Subcutaneous adipose tissue (tissue), 4 donors: ENCODE data around the gene TCP11L1. TPM values are rescaled to one million over a fixed set of nuclear protein-coding genes. Genes with fewer than 3 reads are reported as not detected.

Experiments
- CTCF ChIP-seq: fragments of 450-650 bp; IDR thresholded peaks from one replicate; pipeline ENCODE4 v1.5.1; 2016; ENCODE audit warnings: low read depth, mild to moderate bottlenecking, control low read depth, antibody characterized with exemption, moderate library complexity
- small RNA-seq: library from RNA; depleted of rRNA; stranded (forward); fragments of <200 nt; gene quantifications from one replicate; pipeline ENCODE3, GENCODE V24; 2016
- total RNA-seq, 4 donors: library from RNA; depleted of rRNA; stranded (reverse); fragments of >200 nt; gene quantifications; one replicate each; pipeline ENCODE4 v1.1.0, GENCODE V29; 2016

The TCP11L1 gene
- total RNA-seq, 4 donors from 2014 or later, result 25.2 to 31.1 (median 28.6) TPM

GRCh38 chr11:33110083-33110482 lies 70.7 kb downstream of the TCP11L1 start:
- TF ChIP-seq CTCF, result no peak

- no peak for TF ChIP-seq CTCF
Measured at GRCh38 chr11:33116535-33116934, 77.2 kb downstream of the TCP11L1 start.

Small RNAs within 50 kb of the gene (small RNA-seq; reads per million reads assigned to genes)
- gene RF00019, result 0.49 reads per million

Other genes with a start within 250 kb of the TCP11L1 start
- gene CCDC73, start 244.9 kb upstream of the TCP11L1 start, total RNA-seq, result under 1 TPM in 1 of 4 donors, not detected in 3; 0.17 TPM
- 1 to 10 TPM in 3 of 4 donors, under 1 TPM in 1; 0.75 to 2.2 (median 1.2) TPM for gene PRRG4, start 209.6 kb upstream of the TCP11L1 start, total RNA-seq
- gene QSER1, start 146.8 kb upstream of the TCP11L1 start, total RNA-seq, result 10 to 100 TPM; 26.0 to 44.0 (median 31.0) TPM
- gene DEPDC7, start 23.7 kb upstream of the TCP11L1 start, total RNA-seq, result 1 to 10 TPM in 2 of 4 donors, under 1 TPM in 1, not detected in 1; 0.66 to 2.2 (median 2.0) TPM
- gene CSTF3, start 121.9 kb downstream of the TCP11L1 start, total RNA-seq, result 10 to 100 TPM; 10.5 to 20.7 (median 13.4) TPM
- gene HIPK3, start 217.8 kb downstream of the TCP11L1 start, total RNA-seq, result 100 to 1,000 TPM; 243 to 401 (median 307) TPM